ENCODE measurements around the gene SDF2L1.
"Not testable (repeated sequence)": the region's sequence is repeated elsewhere in the genome, so short reads cannot be mapped to it uniquely, and the experiment has no call there.

SDF2L1 gene

GRCh38 chr22:21686634-21687393 lies 44.7 kb downstream of the SDF2L1 start:
- DNase-seq (ENCODE audit: low read depth in 2 of 2) = no peak

- no peak for DNase-seq (ENCODE audit: low read depth in 2 of 2)
Observed at GRCh38 chr22:21687685-21688259, 45.7 kb downstream of the SDF2L1 start.

GRCh38 chr22:21688341-21688705 lies 46.2 kb downstream of the SDF2L1 start:
- no peak for DNase-seq (ENCODE audit: low read depth in 2 of 2)

GRCh38 chr22:21688706-21689381 lies 46.7 kb downstream of the SDF2L1 start:
- no peak for DNase-seq (ENCODE audit: low read depth in 2 of 2)

GRCh38 chr22:21690401-21690801 lies 48.3 kb downstream of the SDF2L1 start:
- no peak for DNase-seq (ENCODE audit: low read depth in 2 of 2)

- no peak for DNase-seq (ENCODE audit: low read depth in 2 of 2)
Observed at GRCh38 chr22:21691816-21692215, 49.7 kb downstream of the SDF2L1 start.

- not testable (repeated sequence) for DNase-seq (ENCODE audit: low read depth in 2 of 2)
Observed at GRCh38 chr22:21692856-21693255, 50.8 kb downstream of the SDF2L1 start.

GRCh38 chr22:21693333-21693998 lies 51.4 kb downstream of the SDF2L1 start:
- DNase-seq (ENCODE audit: low read depth in 2 of 2) = no peak
